SKM-1 (cell line): ENCODE data around the gene PIP5K1C.
"Not testable (repeated sequence)": the region's sequence is repeated elsewhere in the genome, so short reads cannot be mapped to it uniquely, and the experiment has no call there.

ENCODE experiments used
- DNase-seq: peaks from one replicate; lab custom pipeline; 2025; ENCODE audit not compliant: unreplicated experiment; lab: John Stamatoyannopoulos, UW

The PIP5K1C gene

DNA sequence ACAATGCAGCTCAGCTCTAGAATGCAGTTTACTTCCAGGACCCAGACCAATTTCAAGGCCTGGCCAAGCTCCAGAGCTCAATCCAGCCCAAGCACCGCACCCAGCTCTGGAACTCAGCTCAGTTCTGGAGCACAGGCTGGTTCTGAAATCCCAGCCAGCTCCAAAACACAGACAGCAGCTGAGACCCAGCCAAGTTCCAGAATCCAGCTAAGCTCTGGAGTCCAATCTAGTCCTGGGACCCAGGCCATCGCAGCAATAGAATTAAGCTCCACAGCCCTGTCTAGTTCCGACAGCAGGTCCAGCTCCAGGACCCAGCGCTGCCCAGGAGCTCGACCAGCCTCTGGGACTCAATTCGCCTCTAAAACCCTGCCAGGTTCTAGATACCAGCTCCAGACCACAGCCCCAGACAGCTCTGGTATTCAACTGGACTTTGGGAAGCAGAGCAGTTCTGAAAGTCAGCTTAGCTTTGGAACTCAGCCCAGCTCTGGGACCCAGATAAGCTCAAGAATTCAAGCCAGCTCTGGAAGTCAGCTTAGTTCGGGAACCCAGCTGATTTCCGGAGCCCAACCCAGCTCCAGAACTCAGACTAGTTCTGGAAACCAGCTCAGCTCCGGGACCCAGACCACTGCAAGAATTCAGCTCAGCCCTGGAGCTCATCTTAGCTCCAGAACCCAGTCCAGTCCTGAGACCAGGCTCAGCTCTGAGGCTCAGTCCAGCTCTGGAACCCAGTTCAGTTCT is 108.2 kb downstream of the PIP5K1C start:
- DNase-seq = no peak

DNA sequence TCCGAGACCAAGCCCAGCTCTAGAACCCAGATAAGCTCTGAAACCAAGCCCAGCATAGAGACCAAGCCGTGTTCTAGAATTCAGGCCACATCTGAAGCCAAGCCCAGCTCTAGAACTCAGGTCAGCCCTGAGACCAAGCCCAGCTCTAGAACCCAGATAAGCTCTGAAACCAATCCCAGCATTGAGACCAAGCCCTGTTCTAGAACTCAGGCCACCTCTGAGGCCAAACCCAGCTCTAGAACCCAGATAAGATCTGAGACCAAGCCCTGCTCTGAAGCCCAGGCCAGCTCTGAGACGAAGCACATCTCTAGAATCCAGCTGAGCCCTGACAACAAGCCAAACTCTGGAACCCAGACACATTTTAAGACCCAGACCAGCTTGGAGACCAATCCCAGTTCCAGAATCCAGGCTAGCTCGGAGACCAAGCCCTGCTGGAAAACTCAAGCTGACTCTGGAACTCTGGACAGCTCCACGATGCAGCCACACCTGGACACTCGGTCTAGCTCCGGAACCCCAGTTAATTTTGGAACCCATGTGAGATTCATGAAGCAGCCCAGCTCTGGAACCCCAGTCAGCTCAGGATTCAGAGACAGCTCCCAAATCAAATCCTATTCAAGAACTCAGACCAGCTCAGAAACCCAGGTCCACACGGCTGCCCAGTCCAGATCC is 109.1 kb downstream of the PIP5K1C start:
- DNase-seq = no peak

GRCh38 chr19:3589949-3590348 is 110.3 kb downstream of the PIP5K1C start:
- DNase-seq = no peak

DNA sequence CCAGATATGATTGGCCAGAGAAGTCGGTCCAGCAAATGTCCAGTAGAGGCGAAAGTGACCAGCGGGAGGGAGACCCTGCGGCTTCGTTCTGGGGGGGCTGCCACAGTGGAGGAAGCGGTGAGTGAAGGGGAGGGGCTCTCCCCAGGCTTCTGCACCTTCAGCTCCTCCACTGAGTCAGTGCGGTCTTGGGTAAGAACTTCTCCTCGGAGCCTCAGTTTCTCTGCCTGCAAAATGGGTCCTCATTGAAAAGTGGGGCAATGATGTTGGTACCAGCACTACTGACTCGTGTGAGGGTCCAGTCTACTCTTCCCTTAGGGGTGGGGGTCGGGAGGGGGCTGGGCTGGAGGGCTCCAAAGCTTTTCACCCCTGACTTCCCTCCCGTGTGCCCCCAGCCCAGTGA is 110.8 kb downstream of the PIP5K1C start:
- DNase-seq = no peak

DNA sequence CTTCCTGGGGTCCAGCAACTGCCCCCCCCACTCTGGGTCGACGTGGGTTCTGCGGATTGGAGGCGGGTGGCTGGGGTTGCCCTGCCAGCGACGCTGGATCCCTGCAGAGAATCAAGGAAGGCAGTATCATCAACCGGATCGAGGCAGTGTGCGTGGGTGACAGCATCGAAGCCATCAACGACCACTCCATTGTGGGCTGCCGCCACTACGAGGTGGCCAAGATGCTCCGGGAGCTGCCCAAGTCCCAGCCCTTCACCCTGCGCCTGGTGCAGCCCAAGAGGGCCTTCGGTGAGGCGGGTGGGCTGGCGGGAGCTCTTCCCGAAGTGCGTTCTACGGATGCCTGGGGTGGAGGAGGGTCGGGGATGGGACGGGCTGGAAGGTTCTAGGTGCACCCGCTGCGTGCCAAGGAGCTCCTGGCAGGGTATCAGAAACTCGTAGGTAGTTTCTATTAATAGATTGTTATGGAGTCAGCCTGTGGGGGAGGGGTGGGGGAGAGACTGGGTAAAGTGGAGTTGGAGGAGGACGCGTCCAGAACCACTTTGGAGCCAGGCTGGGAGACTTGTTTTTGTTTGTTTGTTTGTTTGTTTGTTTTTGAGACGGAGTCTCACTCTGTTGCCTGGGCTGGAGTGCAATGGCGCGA is 113.4 kb downstream of the PIP5K1C start:
- no peak for DNase-seq

DNA sequence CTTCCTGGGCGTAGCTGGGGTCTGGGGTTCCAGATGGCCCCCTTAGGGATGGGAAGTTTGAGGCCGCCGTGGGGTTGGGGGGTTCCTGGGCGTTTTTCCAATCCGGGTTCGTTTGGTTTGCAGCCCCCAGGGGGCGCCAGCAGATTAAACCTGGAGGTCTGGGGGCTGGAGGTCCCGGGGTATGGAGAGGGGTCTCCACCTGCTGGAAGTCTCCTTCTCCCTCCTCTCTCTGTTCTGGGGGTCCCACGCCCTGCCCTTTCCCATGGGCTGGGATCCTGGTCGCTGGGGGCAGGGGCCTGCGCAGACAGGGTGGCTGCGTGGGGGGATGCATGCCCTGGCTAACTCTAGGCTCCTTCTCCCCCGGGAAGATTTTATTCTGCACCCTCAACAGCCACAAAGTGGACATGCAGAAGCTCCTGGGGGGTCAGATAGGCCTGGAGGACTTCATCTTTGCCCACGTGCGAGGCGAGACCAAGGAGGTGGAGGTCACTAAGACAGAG is 114.1 kb downstream of the PIP5K1C start:
- DNase-seq = no peak

DNA sequence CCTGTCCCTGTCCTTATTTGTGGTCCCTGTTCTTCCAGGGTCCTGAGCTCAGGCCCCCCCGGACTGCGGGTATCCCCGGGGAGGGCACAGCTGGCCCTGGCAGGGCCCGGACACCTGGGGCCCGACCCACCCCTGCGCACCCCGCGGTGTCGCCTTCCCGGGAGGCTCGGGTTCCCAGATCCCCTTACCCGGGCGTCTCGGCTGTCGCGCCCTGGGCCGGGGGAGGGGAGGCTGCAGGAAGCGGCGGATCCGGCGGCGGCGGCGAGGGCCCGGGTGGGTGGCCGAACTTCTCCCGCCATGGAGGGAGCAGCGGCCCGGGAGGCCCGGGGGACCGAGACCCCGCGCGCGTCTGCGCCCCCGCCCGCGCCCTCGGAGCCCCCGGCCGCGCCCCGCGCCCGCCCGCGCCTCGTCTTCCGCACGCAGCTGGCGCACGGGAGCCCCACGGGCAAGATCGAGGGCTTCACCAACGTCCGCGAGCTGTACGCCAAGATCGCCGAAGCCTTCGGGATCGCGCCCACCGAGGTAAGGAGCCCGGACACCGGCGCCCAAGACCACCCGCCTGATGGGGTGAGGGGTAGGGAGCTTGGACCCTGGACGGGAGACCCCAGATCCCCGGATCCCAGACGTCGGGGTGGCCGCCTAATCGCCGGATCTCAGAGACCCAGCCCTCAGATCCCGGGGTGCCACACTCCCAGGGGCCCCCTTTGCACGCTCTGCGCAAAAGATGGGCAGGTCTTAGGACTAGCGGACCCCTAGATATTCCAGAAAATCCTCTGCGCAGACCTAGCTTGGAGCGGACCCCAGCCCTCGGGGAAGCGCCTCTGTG is 114.8 kb downstream of the PIP5K1C start, which contains the start of gene GIPC3:
TSS of gene GIPC3 (plus strand) at position 178 of the 826 bp plus-strand sequence. CDS start at position 298, 120 bp downstream.
- DNase-seq = no peak

- not testable (repeated sequence) for DNase-seq
These were observed 116.0 kb downstream of the PIP5K1C start for GRCh38 chr19:3584036-3584802.

DNA sequence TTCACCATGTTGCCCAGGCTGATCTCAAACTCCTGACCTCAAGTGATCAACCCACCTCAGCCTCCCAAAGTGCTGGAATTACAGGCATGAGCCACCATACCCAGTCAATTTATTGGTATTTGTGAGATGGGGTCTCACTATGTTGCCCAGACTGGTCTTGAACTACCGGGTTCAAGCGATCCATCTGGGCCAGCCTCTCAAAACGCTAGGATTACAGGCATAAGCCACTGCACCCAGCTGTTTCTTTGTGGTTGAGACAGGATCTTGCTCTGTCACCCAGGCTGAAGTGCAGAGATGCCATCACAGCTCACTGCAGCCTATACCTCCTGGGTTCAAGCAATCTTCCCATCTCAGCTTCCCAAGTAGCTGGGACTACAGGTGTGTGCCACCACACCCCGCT is 118.5 kb downstream of the PIP5K1C start:
- not testable (repeated sequence) for DNase-seq
